ENCODE measurements around the gene GALNT11. TPM values are rescaled to one million over a fixed set of nuclear protein-coding genes. Genes with fewer than 3 reads are reported as not detected.
"Not testable (repeated sequence)": the region's sequence is repeated elsewhere in the genome, so short reads cannot be mapped to it uniquely, and the experiment has no call there.

The GALNT11 gene
- total and polyA plus RNA-seq, 2 of the 4 experiments (the other 2 are of a cell fraction): 24.4 to 29.3 TPM

- no peak overlapping the region for H2AK9ac ChIP-seq (replicated peaks; ENCODE audit: low read depth, low read length, poor library complexity)
- no peak overlapping the region for H3K4me2 ChIP-seq (ENCODE audit: low read depth, low read length)
- no peak overlapping the region for H3K9ac ChIP-seq (ENCODE audit: low read depth, low read length)
- H3K4ac ChIP-seq (ENCODE audit: low read depth, low read length): no peak overlapping the region
- H2BK15ac ChIP-seq (ENCODE audit: low read depth, low read length): no peak overlapping the region
- peaks cover 4% of the 10 kb centered on the region; the same call in 1 of the 2 replicates for H3K9me1 ChIP-seq (ENCODE audit: insufficient read depth, low read length)
- no peak overlapping the region for H2BK20ac ChIP-seq (ENCODE audit: low read depth, low read length)
- no peak overlapping the region for H3K14ac ChIP-seq (replicated peaks; ENCODE audit: low read depth, low read length)
- no peak overlapping the region for H4K8ac ChIP-seq (ENCODE audit: low read depth in 2 of 2, low read length in 2 of 2)
- H3K18ac ChIP-seq (ENCODE audit: low read depth, low read length): no peak overlapping the region
- TF ChIP-seq RCOR1 (IDR thresholded peaks at IDR 0.05; ENCODE audit: insufficient replicate concordance, low read length): no peak
- TF ChIP-seq CEBPB (IDR thresholded peaks at IDR 0.05; ENCODE audit: low read depth, low read length): no peak
- TF ChIP-seq RFX5 (IDR thresholded peaks at IDR 0.05; ENCODE audit: low read depth, low read length): no peak
- TF ChIP-seq MXI1 (IDR thresholded peaks at IDR 0.05; ENCODE audit: borderline replicate concordance, low read depth, low read length): no peak
- no peak for TF ChIP-seq ELK1 (IDR thresholded peaks at IDR 0.05; ENCODE audit: borderline replicate concordance, low read depth, low read length)
- TF ChIP-seq POLR2A (IDR thresholded peaks at IDR 0.05; ENCODE audit: low read depth, low read length): no peak
- TF ChIP-seq FOS (IDR thresholded peaks at IDR 0.05; ENCODE audit: low read depth, low read length): no peak
- no peak for TF ChIP-seq CHD1 (IDR thresholded peaks at IDR 0.05; ENCODE audit: low read depth, low read length)
- TF ChIP-seq MAZ (IDR thresholded peaks at IDR 0.05; ENCODE audit: borderline replicate concordance, low read depth, low read length): no peak
- in situ Hi-C loops (cut with MboI; ENCODE audit: low sequenced_read_pairs) (no loop called here), dilution Hi-C loops (cut with HindIII; ENCODE audit: low sequenced_read_pairs, unreplicated experiment) (no loop called here), intact Hi-C loops (cut with micrococcal nuclease) (no loop called here)
- H3K27ac ChIP-seq (ENCODE audit: insufficient read depth, low read length): no peak overlapping the region
- H4K20me1 ChIP-seq (ENCODE audit: insufficient read depth, low read length): no peaks in the 10 kb centered on the region
- CTCF ChIA-PET: no interaction called here
- H2BK120ac ChIP-seq (ENCODE audit: low read depth, low read length): no peak overlapping the region
- no TSS peak for BruUV-seq (replicated peaks)
- H2BK5ac ChIP-seq (ENCODE audit: low read depth, low read length, poor library complexity, severe bottlenecking): no peak overlapping the region
- no peaks in the 10 kb centered on the region for H3K27me3 ChIP-seq (ENCODE audit: control insufficient read depth, insufficient read depth, low read length)
- H3K79me1 ChIP-seq (ENCODE audit: low read depth in 1 of 2, low read length in 2 of 2): peaks cover 2 to 18% of the 10 kb centered on the region in 2 experiments
- no peak overlapping the region for H2AFZ ChIP-seq (replicated peaks; ENCODE audit: low read length, poor library complexity)
- H3K4me3 ChIP-seq (ENCODE audit: insufficient read depth, low read depth, low read length): no peak overlapping the region
- POLR2A ChIA-PET (ENCODE audit: unreplicated experiment): no interaction called here
- H3K23ac ChIP-seq (ENCODE audit: low read depth, low read length): no peak overlapping the region
- no peaks in the 10 kb centered on the region for H3K4me1 ChIP-seq (ENCODE audit: control insufficient read depth, insufficient read depth, low read length)
- no peak overlapping the region for H3K56ac ChIP-seq (ENCODE audit: extremely low read depth, insufficient read depth, low read length)
- H3K36me3 ChIP-seq (ENCODE audit: control insufficient read depth, insufficient read depth, low read length): no peaks in the 10 kb centered on the region
- no peak overlapping the region for H2AK5ac ChIP-seq (ENCODE audit: low read depth, low read length)
- H4K91ac ChIP-seq (ENCODE audit: insufficient read depth, low read depth, low read length): no peak overlapping the region
- H3K9me3 ChIP-seq (ENCODE audit: control insufficient read depth, insufficient read depth, low read length): no peaks in the 10 kb centered on the region
- no peak overlapping the region for H4K5ac ChIP-seq (ENCODE audit: low read depth, low read length)
- no peak for ATAC-seq (ENCODE audit: low read depth)
- WGBS, 2 experiments (ENCODE audit: extremely low coverage in 2 of 2, insufficient read length in 1 of 2): no CpG with 5 or more reads among the region's 4 CpGs
- no peak for DNase-seq
Observed at GRCh38 chr7:152081088-152081487, 55.6 kb downstream of the GALNT11 start.

- dilution Hi-C loops (cut with HindIII; ENCODE audit: low sequenced_read_pairs, unreplicated experiment); intact Hi-C loops (cut with micrococcal nuclease); POLR2A ChIA-PET (ENCODE audit: unreplicated experiment): not testable (repeated sequence)
Observed at GRCh38 chr7:152082073-152082721, 56.7 kb downstream of the GALNT11 start.

More at GRCh38 chr7:152082073-152082721, 56.7 kb downstream of the GALNT11 start:
- H2BK20ac ChIP-seq (ENCODE audit: low read depth, low read length); CTCF ChIA-PET; H3K27ac ChIP-seq (ENCODE audit: insufficient read depth, low read length); H2AK5ac ChIP-seq (ENCODE audit: low read depth, low read length); DNase-seq; BruUV-seq (replicated peaks); ATAC-seq (ENCODE audit: low read depth); H2BK120ac ChIP-seq (ENCODE audit: low read depth, low read length); H4K91ac ChIP-seq (ENCODE audit: insufficient read depth, low read depth, low read length); H3K4me3 ChIP-seq (ENCODE audit: insufficient read depth, low read depth, low read length); H3K9ac ChIP-seq (ENCODE audit: low read depth, low read length); H3K18ac ChIP-seq (ENCODE audit: low read depth, low read length); H3K14ac ChIP-seq (replicated peaks; ENCODE audit: low read depth, low read length); H2AFZ ChIP-seq (replicated peaks; ENCODE audit: low read length, poor library complexity); H3K4me1 ChIP-seq (ENCODE audit: control insufficient read depth, insufficient read depth, low read length); H4K8ac ChIP-seq (ENCODE audit: low read depth in 2 of 2, low read length in 2 of 2); H4K20me1 ChIP-seq (ENCODE audit: insufficient read depth, low read length); H2AK9ac ChIP-seq (replicated peaks; ENCODE audit: low read depth, low read length, poor library complexity); H3K56ac ChIP-seq (ENCODE audit: extremely low read depth, insufficient read depth, low read length); in situ Hi-C loops (cut with MboI; ENCODE audit: low sequenced_read_pairs); H3K9me1 ChIP-seq (ENCODE audit: insufficient read depth, low read length); H2BK15ac ChIP-seq (ENCODE audit: low read depth, low read length); H3K27me3 ChIP-seq (ENCODE audit: control insufficient read depth, insufficient read depth, low read length); H3K4me2 ChIP-seq (ENCODE audit: low read depth, low read length); H4K5ac ChIP-seq (ENCODE audit: low read depth, low read length); H3K36me3 ChIP-seq (ENCODE audit: control insufficient read depth, insufficient read depth, low read length); H2BK5ac ChIP-seq (ENCODE audit: low read depth, low read length, poor library complexity, severe bottlenecking); H3K4ac ChIP-seq (ENCODE audit: low read depth, low read length); H3K23ac ChIP-seq (ENCODE audit: low read depth, low read length); H3K9me3 ChIP-seq (ENCODE audit: control insufficient read depth, insufficient read depth, low read length): not testable (repeated sequence)
- WGBS, 2 experiments (ENCODE audit: extremely low coverage in 2 of 2, insufficient read length in 1 of 2): no CpG with 5 or more reads among the region's 6 CpGs
- peaks cover 3 to 11% of the 10 kb centered on the region in 2 experiments; a peak in 2 of 4 replicates for H3K79me1 ChIP-seq (ENCODE audit: low read depth in 1 of 2, low read length in 2 of 2)

All from IMR-90 (cell line).